Activated naive CD4-positive, alpha-beta T cell treated with anti-CD3 and anti-CD28 coated beads for 36 hours (primary cell): ENCODE data around the gene HES3. TPM values are rescaled to one million over a fixed set of nuclear protein-coding genes. Genes with fewer than 3 reads are reported as not detected.

ENCODE experiments used
- CTCF ChIA-PET: fragments of 350-600 bp; sonication (Branson Sonifier 250); formaldehyde crosslinking; loops from one replicate; lab custom pipeline; 2021; ENCODE audit warnings: antibody characterized with exemption; lab: Charles Lee
- DNase-seq: peaks from one replicate; pipeline ENCODE4 v3.0.0-alpha.2; 2020
- H3K27ac Mint-ChIP-seq: one replicate; pipeline ENCODE4 v1.8.0; 2021; ENCODE audit warnings: mild to moderate bottlenecking, mixed read lengths
- H3K27me3 Mint-ChIP-seq: one replicate; pipeline ENCODE4 v1.8.0; 2021; ENCODE audit warnings: low read depth, mixed read lengths
- H3K36me3 Mint-ChIP-seq: one replicate; pipeline ENCODE4 v1.8.0; 2021; ENCODE audit warnings: low read depth, mixed read lengths
- H3K4me1 Mint-ChIP-seq: one replicate; pipeline ENCODE4 v1.8.0; 2021; ENCODE audit warnings: low read depth, mixed read lengths
- H3K4me3 Mint-ChIP-seq: one replicate; pipeline ENCODE4 v1.8.0; 2021; ENCODE audit warnings: mild to moderate bottlenecking, moderate library complexity, mixed read lengths
- H3K9me3 Mint-ChIP-seq: one replicate; pipeline ENCODE4 v1.8.0; 2021; ENCODE audit warnings: mixed read lengths
- intact Hi-C: fragments of 100-400 bp; cut with micrococcal nuclease; formaldehyde crosslinking; loops from one replicate; pipeline ENCODE4 v1.15.1; 2023
- total RNA-seq, 2 experiments: library from RNA; stranded (reverse); gene quantifications; one replicate each; pipeline ENCODE4 v1.2.3, GENCODE V29; 2021

The HES3 gene, protein sequence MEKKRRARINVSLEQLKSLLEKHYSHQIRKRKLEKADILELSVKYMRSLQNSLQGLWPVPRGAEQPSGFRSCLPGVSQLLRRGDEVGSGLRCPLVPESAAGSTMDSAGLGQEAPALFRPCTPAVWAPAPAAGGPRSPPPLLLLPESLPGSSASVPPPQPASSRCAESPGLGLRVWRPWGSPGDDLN
- total RNA-seq: not detected

DNA sequence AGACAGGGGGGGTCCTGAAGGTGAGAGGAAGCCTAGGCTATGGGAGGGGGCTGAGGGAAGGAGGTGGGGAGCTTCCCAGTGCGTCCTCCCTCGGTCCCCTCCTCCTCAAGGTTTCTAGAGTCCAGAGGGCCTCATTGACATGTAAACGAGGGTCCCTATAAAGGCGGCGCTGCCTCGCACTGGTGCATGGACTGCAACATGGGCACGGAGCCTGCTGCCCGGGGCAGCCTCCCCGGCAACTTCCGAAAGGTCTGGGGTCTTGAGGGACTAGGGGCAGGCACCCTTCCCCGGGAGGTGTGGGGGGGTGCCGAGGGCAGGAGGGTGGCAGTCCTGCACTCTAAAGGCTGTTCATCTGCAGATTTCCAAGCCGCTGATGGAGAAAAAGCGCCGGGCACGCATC is at the start of gene HES3:
HES3 (plus strand) TSS at position 187 of the 400 bp plus-strand sequence; CDS start at position 374, 187 bp downstream.
- Mint-ChIP-seq H3K36me3 (no peaks in the 10 kb centered on the region), H3K4me3 (no peak within 1 kb of the TSS), H3K27me3 (peaks cover 57% of the 10 kb centered on the region), H3K9me3 (no peaks in the 10 kb centered on the region), H3K4me1 (peaks cover 14% of the 10 kb centered on the region), H3K27ac (no peak within 1 kb of the TSS)
- CTCF ChIA-PET: interaction anchor here (1.1 to 1.7 kb wide), 2 partner anchors 45 to 135 kb away, joined by 5 to 8 read pairs; partner anchors contain the start of gene RPL22
- intact Hi-C loops: loop anchor here (2.0 kb wide), 1 partner anchor 191 kb away; no protein-coding TSS in a partner anchor
- no peak for DNase-seq

DNA sequence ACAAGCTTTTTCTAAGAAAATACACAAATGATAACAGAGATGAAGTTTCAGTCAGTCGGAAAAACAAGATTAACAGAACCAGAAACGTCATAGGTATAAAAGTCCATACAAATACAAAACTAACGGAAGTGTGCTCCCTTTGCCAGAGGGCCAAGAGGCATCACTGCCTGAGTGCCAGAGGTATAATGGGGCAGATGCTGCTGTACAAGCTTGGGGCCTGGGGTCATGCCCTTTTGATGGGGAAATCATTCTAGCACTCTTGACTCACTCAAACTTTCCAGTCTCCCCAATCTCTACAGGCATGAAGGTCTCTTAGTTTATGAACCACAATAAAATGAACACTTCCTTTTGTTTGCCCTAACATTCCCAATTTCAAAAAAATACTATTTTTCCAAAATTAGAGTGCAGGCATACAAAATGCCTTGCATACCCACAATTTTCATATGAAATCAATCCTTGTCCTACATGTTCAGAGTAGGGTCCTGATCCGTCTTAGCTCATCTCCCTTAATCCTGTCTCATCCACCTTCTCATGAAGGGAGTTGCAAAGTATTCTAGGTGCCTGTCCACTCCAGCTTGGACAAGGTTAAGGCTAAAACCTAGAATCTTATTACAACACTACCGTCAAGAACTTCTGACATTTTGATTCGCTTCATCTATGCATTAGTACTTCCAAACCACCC is 46.1 kb upstream of the HES3 start:
- Mint-ChIP-seq H3K36me3 (peaks cover 37% of the 10 kb centered on the region), H3K4me3 (peak overlapping the region; percentile 91), H3K27me3 (no peaks in the 10 kb centered on the region), H3K9me3 (no peaks in the 10 kb centered on the region), H3K4me1 (peaks cover 40% of the 10 kb centered on the region), H3K27ac (peak overlapping the region; percentile 80)
- DNase-seq: no peak
- intact Hi-C loops: loop anchor here (5.0 kb wide), 1 partner anchor 404 kb away; the partner anchor contains the start of gene KLHL21
- CTCF ChIA-PET: interaction anchor here (0.6 to 1.8 kb wide), 4 partner anchors 13 to 47 kb away, joined by 3 to 5 read pairs (median 4); partner anchors contain the start of gene HES3

DNA sequence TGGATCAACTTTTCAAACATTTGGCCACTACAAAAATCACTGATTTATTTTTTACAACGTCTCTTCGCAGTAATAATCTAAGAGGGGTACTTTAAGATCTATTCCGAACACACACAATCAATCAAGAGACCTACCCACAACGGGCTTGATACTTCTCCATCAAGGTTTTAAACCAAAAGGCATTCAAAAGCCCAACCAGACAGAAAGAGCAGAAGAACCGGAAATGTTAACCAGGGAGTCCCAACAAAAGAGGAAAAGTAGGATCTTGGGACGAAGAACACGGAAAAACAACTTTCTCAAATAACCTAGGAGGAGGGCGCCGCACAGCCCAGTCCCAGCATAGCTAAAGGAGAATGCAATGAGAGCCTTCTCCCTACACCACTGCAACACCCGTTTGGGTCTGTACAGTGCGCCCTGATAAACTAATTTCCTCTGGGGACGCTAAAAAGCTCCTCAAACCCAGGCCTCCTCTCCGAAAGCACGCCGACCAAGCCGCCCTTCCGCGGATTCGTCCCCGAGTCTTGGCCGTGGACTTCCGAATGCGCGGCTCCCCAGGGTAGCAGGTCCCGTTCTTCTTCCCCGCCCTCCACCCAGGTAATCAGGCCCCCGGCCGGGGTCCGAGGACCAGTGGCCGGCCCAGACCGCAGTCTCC is 45.2 kb upstream of the HES3 start:
- no peaks in the 10 kb centered on the region for H3K27me3 Mint-ChIP-seq
- peaks cover 33% of the 10 kb centered on the region for H3K36me3 Mint-ChIP-seq
- peaks cover 39% of the 10 kb centered on the region for H3K4me1 Mint-ChIP-seq
- H3K4me3 Mint-ChIP-seq: peak overlapping the region; percentile 91
- CTCF ChIA-PET: interaction anchor here (0.8 to 1.8 kb wide), 3 partner anchors 13 to 46 kb away, joined by 3 to 5 read pairs (median 4); partner anchors contain the start of gene HES3
- peak; percentile 24 for DNase-seq
- intact Hi-C loops: loop anchor here (1.0 to 5.0 kb wide), 5 partner anchors 38 to 404 kb away; partner anchors contain the start of genes ACOT7, KLHL21 and NPHP4
- H3K27ac Mint-ChIP-seq: peak overlapping the region; percentile 80
- no peaks in the 10 kb centered on the region for H3K9me3 Mint-ChIP-seq

DNA sequence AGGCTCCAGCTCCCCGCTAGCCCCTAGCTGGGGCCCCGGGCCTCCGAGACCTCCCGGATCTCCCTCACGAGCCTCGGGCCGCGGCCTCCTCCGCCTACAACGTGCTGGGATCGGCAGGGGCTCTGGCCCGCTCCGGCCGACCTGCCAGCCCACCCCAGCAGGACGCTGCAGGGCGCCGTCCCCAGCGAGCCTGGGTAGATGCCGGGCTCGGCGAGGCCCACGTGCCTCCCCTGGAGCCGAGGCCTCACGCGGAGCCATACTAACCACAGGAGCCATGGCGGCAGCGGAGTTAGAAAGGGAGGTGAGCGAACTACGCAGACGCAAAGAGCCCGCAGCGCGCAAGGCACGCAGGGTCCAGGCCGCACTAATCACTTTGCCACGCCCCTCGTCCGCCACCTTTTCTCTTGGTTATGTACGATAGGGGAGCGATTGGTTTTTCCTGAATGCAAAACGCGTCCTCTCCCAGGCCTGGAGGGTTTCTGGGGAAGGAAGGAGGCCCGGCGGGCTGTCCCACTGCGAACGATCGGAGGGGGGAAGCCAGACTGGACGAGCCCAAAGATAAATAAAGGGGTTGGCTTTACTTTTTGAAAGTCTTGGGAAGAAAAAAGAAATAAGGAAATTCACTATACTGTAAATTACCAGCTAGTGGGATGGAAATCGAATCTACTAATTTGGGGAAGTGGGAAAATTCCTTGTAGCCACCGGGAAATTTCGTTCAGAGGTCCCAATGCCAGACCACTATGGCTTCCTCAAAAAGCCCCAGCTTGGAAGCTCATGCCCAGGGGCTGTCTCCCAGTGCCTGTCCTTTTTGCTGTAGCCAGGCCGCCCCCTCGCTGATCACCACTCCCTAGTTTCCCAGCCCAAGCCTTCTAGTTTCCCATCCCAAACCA is 44.4 kb upstream of the HES3 start, which contains the start of gene RPL22:
RPL22 (minus strand) TSS at position 298 of the 890 bp plus-strand sequence; CDS start at position 276, 22 bp downstream.
- H3K27me3 Mint-ChIP-seq: no peaks in the 10 kb centered on the region
- intact Hi-C loops: loop anchor here (1.0 to 5.0 kb wide), 5 partner anchors 37 to 403 kb away; partner anchors contain the start of genes ACOT7, KLHL21 and NPHP4
- peak within 1 kb of the TSS; percentile 95 for H3K27ac Mint-ChIP-seq
- peak within 1 kb of the TSS; percentile 91 for H3K4me3 Mint-ChIP-seq
- peaks cover 32% of the 10 kb centered on the region for H3K36me3 Mint-ChIP-seq
- peaks cover 39% of the 10 kb centered on the region for H3K4me1 Mint-ChIP-seq
- peak; percentile 99 for DNase-seq
- CTCF ChIA-PET: interaction anchor here (1.8 kb wide), 1 partner anchor 45 kb away, joined by 5 read pairs; the partner anchor contains the start of gene HES3
- H3K9me3 Mint-ChIP-seq: no peaks in the 10 kb centered on the region

DNA sequence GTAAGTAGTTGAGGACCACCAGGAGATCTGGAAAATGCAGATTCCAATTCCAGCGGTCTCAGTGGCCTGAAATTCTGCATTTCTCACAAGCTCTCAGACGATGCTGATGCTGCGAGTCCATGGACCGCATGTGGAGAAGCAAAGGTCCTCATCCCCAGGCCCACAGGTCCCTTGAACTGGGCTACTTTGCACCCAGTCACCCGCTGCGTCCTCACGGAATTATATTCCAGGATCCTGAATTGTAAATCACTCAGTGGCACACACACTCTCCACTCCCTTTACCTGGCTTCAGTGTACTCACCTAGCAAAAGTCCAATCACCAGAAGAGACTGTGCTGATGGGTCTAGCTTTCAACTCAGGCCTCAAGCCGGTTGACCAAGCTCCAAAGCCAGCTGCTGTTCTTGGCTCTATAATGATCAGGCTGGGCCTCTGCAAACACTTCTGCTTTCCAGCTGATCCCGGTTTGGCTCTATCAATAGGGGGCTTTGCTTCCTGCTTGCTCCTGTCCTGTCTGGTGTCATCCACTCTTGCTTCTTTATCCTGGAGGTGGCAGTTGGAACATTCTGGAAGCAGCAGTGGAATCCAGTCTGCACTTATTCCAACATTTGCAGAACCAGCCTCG is 43.7 kb upstream of the HES3 start:
- intact Hi-C loops: no loop called here
- Mint-ChIP-seq H3K4me3 (peak overlapping the region; percentile 91), H3K27me3 (no peaks in the 10 kb centered on the region), H3K9me3 (no peaks in the 10 kb centered on the region), H3K36me3 (peaks cover 32% of the 10 kb centered on the region), H3K4me1 (peaks cover 41% of the 10 kb centered on the region), H3K27ac (peak overlapping the region; percentile 95)
- no peak for DNase-seq
- CTCF ChIA-PET: interaction anchor here (1.5 kb wide), 1 partner anchor 25 kb away, joined by 4 read pairs; no protein-coding TSS in a partner anchor

DNA sequence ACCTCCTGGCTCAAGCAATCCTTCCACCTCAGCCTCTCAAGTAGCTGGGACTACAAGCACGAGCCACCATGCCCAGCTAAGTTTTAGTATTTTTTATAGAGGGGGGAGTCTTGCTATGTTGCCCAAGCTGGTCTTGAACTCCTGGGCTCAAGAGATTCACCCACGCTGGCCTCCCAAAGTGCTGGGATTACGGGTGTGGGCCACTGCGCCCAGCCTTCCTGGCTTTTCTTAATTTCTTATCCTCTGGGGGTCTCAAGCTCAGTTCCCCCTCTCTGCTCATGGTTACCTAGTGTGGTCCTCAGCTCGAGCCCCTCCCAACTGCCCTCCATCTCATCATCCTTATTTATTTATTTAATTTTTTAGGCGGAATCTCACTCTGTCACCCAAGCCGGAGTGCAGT is 41.7 kb upstream of the HES3 start:
- CTCF ChIA-PET: no interaction called here
- Mint-ChIP-seq H3K27ac (no peak overlapping the region), H3K27me3 (peaks cover 6% of the 10 kb centered on the region), H3K9me3 (no peaks in the 10 kb centered on the region), H3K4me1 (peaks cover 33% of the 10 kb centered on the region), H3K4me3 (no peak overlapping the region), H3K36me3 (peaks cover 18% of the 10 kb centered on the region)
- DNase-seq: no peak
- intact Hi-C loops: no loop called here

DNA sequence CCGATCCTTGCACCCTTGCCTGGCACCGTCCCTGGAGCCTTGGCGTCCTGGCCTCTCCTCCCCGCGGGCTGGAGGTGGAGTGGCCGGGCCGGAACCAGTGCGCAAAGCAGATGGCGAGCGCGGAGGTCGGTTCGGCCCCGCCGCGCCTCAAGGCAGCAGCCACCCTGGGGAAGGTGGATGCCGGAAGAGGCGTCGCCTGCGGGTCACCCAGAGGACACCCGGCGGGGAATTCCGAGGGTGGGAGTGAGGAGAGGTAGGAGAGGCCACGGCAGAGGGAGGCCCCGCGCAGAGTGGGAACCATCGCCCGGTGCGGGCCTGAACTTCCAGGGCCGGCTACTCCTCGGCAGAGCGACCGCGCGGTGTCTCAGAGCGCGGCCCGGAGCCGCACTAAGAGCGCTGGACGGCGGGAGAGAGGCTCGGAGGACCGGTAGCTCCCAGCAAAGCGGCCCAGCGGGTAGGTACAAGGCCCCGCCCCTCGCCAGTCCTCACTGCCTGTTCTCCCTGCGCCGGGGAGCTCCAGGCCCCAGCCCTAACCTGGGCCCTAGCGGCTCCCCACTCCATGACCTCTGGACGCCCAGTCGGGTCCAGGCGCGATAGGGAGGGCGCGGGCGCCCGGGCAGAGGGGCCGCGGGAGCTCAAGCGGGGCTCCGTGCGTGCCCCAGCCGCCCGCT is 38.0 kb upstream of the HES3 start, which contains the start of gene RNF207:
RNF207 (plus strand) TSS at position 271 of the 671 bp plus-strand sequence. CDS start 417 bp downstream, outside the sequence.
- peaks cover 21% of the 10 kb centered on the region for H3K27me3 Mint-ChIP-seq
- H3K9me3 Mint-ChIP-seq: no peaks in the 10 kb centered on the region
- H3K4me1 Mint-ChIP-seq: peaks cover 12% of the 10 kb centered on the region
- intact Hi-C loops: loop anchor here (1.0 kb wide), 1 partner anchor 29 kb away; the partner anchor contains the start of gene ICMT
- H3K36me3 Mint-ChIP-seq: no peaks in the 10 kb centered on the region
- H3K27ac Mint-ChIP-seq: no peak within 1 kb of the TSS
- CTCF ChIA-PET: interaction anchor here (0.6 to 1.3 kb wide), 10 partner anchors 10 to 303 kb away, joined by 3 to 6 read pairs (median 4); no protein-coding TSS in a partner anchor
- peak within 1 kb of the TSS; percentile 67 for H3K4me3 Mint-ChIP-seq
- DNase-seq: peak; percentile 66

DNA sequence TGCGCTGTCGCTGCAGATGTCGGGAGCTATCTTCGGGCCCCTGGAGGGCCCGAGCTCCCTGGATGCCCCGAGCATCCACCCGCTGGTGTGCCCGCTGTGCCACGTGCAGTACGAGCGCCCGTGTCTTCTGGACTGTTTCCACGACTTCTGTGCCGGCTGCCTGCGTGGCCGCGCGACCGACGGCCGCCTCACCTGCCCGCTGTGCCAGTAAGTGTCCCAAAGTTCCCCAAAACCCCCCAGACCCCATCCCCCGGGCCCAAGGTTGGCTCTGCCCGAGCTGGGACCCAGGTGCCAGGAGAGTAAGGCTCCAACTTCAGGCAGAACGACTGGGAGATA is 37.5 kb upstream of the HES3 start:
- no peaks in the 10 kb centered on the region for H3K36me3 Mint-ChIP-seq
- intact Hi-C loops: loop anchor here (1.0 kb wide), 1 partner anchor 29 kb away; the partner anchor contains the start of gene ICMT
- H3K9me3 Mint-ChIP-seq: no peaks in the 10 kb centered on the region
- CTCF ChIA-PET: interaction anchor here (0.6 to 1.4 kb wide), 13 partner anchors 10 to 302 kb away, joined by 3 to 6 read pairs (median 4); no protein-coding TSS in a partner anchor
- DNase-seq: no peak
- H3K27ac Mint-ChIP-seq: no peak overlapping the region
- peak overlapping the region; percentile 67 for H3K4me3 Mint-ChIP-seq
- H3K4me1 Mint-ChIP-seq: peaks cover 12% of the 10 kb centered on the region
- H3K27me3 Mint-ChIP-seq: peaks cover 21% of the 10 kb centered on the region

DNA sequence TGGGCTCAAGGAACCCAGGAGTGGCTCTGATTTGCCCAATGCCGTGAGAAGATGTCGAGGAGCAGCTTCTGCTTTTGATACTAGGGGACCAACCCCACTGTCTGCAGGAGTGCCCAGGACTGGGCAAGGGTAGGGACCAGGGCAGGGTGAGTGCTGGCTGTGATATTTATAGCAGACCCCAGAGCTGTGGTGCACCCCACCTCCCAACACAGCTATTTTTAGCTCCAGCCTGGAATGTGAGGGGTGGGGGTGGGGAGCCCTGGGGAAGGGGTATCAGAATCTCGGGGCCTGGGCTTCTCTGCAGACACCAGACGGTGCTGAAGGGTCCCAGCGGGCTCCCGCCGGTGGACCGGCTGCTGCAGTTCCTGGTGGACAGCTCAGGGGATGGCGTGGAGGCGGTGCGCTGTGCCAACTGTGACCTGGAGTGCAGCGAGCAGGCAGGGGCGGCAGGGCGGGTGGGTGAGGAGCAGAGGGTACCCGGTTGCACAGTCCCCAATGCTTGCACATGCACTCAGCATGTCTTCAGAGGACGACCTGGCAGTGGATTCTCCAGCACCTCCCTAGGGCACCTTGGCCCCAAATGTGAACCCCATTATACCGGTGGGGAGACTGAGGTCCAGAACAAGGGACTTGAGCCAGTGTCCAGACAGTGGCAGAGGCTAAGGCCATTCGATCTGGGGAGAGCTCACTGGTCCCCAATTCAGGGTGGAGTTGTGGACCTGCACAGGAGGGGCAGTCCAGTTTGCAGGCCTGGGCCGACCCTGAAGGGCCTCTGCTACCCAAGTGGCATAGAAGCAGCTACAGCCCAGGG is 36.7 kb upstream of the HES3 start:
- H3K4me3 Mint-ChIP-seq: peak overlapping the region; percentile 67
- no peak for DNase-seq
- H3K4me1 Mint-ChIP-seq: peaks cover 12% of the 10 kb centered on the region
- H3K36me3 Mint-ChIP-seq: no peaks in the 10 kb centered on the region
- peaks cover 23% of the 10 kb centered on the region for H3K27me3 Mint-ChIP-seq
- intact Hi-C loops: no loop called here
- CTCF ChIA-PET: interaction anchor here (0.6 to 1.4 kb wide), 8 partner anchors 11 to 199 kb away, joined by 3 to 6 read pairs (median 4); no protein-coding TSS in a partner anchor
- H3K27ac Mint-ChIP-seq: no peak overlapping the region
- H3K9me3 Mint-ChIP-seq: no peaks in the 10 kb centered on the region

DNA sequence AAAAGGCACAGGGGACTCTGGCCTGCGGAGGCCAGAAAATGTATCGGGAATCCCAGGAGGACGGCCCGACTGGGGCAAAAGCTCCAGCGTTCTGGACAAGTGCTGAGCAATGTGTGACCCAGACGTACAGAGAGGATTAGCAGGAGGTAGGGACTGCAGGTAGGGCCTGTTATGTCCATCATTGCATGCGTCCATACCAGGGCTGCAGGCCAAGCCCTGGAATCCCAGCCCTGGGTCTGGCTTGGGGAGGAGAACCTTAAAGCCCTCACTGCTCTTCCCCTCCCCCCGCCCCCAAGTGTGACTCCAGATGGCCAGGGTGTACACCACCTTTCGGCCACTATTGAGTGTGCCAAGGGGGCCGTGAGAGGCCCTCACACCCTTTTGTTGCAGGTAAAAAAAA is 36.1 kb upstream of the HES3 start:
- H3K36me3 Mint-ChIP-seq: no peaks in the 10 kb centered on the region
- peaks cover 28% of the 10 kb centered on the region for H3K27me3 Mint-ChIP-seq
- no peaks in the 10 kb centered on the region for H3K9me3 Mint-ChIP-seq
- H3K4me3 Mint-ChIP-seq: no peak overlapping the region
- no peak overlapping the region for H3K27ac Mint-ChIP-seq
- peaks cover 12% of the 10 kb centered on the region for H3K4me1 Mint-ChIP-seq
- intact Hi-C loops: no loop called here
- no peak for DNase-seq
- CTCF ChIA-PET: interaction anchor here (0.6 to 1.4 kb wide), 6 partner anchors 25 to 273 kb away, joined by 3 to 5 read pairs (median 4); no protein-coding TSS in a partner anchor
